Measurements from ENCODE around the gene GRHL3. TPM values are rescaled to one million over a fixed set of nuclear protein-coding genes. Genes with fewer than 3 reads are reported as not detected.

GRHL3 gene
- total RNA-seq, 1 donor, result not detected

DNA sequence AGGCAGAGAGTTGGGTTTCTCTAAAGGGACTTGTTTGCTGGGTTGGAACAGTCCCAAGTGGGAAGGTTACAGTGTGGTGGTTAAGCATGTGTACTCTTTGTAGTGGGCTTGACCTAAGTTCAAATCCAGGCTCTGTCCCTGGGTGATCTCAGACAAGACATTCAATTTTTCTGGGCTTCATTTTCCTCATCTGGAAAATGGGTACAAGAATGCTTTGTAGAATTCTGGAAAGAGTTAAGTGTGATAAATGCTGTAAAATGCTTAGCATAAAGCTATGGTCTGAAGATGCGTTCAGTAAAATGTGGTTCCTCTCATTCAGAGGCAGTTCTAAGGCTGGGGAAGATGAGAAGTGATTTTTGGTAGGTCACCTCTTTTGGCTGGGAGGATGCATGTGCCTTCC, 805 bp downstream of the GRHL3 start:
- H3K4me3 ChIP-seq (ENCODE audit: low read length), result no peak overlapping the region
- H3K27me3 ChIP-seq (ENCODE audit: insufficient read depth, low read length), result peaks cover 76% of the 10 kb centered on the region
- H3K4me1 ChIP-seq (ENCODE audit: insufficient read depth, low read length), result peaks cover 38% of the 10 kb centered on the region
- no peaks in the 10 kb centered on the region for H3K9me3 ChIP-seq (ENCODE audit: low read depth, low read length)

- Histone ChIP-seq H3K27me3 (ENCODE audit: insufficient read depth, low read length) (peaks cover 79% of the 10 kb centered on the region), H3K4me1 (ENCODE audit: insufficient read depth, low read length) (peaks cover 38% of the 10 kb centered on the region), H3K9me3 (ENCODE audit: low read depth, low read length) (no peaks in the 10 kb centered on the region), H3K4me3 (ENCODE audit: low read length) (no peak overlapping the region)
Measured at GRCh38 chr1:24321126-24321525, 2.0 kb downstream of the GRHL3 start.

DNA sequence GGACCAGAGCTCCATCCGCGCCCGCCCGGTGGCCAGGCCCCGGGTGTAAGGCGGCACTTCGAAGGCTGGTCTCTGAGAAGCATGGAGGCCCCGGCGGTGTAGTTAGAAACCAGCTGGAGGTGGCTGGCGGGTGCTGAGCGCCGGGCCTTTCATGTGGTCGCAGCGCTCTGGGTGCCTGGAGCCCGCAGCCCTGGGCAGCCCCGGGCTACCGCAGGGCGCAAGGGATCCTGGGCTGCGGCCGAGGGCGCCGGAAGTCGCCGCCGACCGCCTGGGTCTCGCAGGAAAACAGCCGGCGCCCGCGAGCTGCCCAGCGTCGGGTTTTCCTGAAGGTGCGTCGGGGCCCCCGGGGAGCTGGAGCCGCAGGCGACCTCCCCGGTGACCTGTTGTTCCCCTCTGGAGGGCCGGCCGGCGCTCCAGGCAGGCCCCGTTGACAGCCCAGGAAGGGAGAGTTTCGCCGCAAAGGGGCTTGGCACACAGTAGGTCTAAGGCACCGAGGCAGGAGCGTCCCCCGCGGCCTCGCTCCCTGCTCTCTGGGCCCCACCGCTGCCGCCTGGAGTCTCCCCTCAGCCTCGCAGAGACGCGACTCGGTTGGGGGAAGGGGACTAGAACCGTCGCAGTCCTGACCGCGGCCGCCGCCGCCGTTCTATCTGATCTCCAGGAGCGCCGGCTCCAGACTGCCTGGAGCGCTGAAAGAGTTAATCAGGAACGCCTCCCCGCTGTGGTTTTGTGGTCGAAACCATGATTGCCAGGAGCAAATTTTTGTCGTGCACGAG, 2.7 kb downstream of the GRHL3 start:
- peak overlapping the region; percentile 42 for H3K4me3 ChIP-seq (ENCODE audit: low read length)
- no peaks in the 10 kb centered on the region for H3K9me3 ChIP-seq (ENCODE audit: low read depth, low read length)
- peaks cover 38% of the 10 kb centered on the region for H3K4me1 ChIP-seq (ENCODE audit: insufficient read depth, low read length)
- peaks cover 79% of the 10 kb centered on the region for H3K27me3 ChIP-seq (ENCODE audit: insufficient read depth, low read length)

GRCh38 chr1:24322470-24323177, 3.5 kb downstream of the GRHL3 start:
- Histone ChIP-seq H3K4me3 (ENCODE audit: low read length) (peak overlapping the region; percentile 42), H3K4me1 (ENCODE audit: insufficient read depth, low read length) (peaks cover 38% of the 10 kb centered on the region), H3K27me3 (ENCODE audit: insufficient read depth, low read length) (peaks cover 72% of the 10 kb centered on the region), H3K9me3 (ENCODE audit: low read depth, low read length) (no peaks in the 10 kb centered on the region)

DNA sequence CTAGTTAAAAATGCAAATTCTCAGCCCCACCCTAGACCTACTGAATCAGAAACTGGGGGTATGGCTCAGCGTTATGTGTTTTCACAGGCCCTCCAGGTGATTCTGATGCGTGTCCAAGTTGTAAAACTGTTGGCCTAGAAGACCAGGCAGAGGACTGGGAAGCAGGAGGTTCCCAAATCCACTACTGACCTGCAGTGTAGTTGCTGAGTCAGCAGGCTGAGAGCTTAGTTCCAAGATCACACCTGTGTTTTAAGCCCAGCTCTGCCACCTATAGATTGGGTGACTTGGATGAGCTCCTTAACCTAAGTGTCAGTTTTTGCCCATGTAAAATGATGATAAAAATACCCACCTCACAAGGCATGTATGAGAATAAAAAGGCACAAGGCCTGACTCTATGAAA, 4.1 kb downstream of the GRHL3 start:
- peaks cover 66% of the 10 kb centered on the region for H3K27me3 ChIP-seq (ENCODE audit: insufficient read depth, low read length)
- H3K4me3 ChIP-seq (ENCODE audit: low read length), result no peak overlapping the region
- H3K4me1 ChIP-seq (ENCODE audit: insufficient read depth, low read length), result peaks cover 38% of the 10 kb centered on the region
- no peaks in the 10 kb centered on the region for H3K9me3 ChIP-seq (ENCODE audit: low read depth, low read length)

DNA sequence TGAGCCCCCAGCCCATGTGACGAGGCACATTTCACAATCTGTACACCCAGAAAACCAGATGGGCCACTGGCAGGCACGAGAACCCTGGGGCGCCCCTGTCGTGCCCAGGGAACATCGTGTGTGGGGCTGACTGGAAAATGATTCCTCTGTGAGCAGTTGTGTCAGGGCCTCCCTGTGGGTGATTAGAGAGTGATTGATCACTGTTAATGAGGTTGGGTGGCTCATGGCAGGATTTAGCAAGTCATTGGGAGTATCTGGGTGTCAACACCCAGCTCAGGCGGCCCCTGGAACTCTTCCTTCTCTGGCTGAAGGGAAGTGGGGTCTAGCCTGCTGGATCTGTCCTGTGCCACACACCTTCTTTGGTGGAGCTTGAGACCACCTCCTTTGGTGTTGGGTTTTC, 5.7 kb downstream of the GRHL3 start:
- no peaks in the 10 kb centered on the region for H3K9me3 ChIP-seq (ENCODE audit: low read depth, low read length)
- H3K4me3 ChIP-seq (ENCODE audit: low read length), result no peak overlapping the region
- H3K27me3 ChIP-seq (ENCODE audit: insufficient read depth, low read length), result peaks cover 50% of the 10 kb centered on the region
- H3K4me1 ChIP-seq (ENCODE audit: insufficient read depth, low read length), result peaks cover 23% of the 10 kb centered on the region

DNA sequence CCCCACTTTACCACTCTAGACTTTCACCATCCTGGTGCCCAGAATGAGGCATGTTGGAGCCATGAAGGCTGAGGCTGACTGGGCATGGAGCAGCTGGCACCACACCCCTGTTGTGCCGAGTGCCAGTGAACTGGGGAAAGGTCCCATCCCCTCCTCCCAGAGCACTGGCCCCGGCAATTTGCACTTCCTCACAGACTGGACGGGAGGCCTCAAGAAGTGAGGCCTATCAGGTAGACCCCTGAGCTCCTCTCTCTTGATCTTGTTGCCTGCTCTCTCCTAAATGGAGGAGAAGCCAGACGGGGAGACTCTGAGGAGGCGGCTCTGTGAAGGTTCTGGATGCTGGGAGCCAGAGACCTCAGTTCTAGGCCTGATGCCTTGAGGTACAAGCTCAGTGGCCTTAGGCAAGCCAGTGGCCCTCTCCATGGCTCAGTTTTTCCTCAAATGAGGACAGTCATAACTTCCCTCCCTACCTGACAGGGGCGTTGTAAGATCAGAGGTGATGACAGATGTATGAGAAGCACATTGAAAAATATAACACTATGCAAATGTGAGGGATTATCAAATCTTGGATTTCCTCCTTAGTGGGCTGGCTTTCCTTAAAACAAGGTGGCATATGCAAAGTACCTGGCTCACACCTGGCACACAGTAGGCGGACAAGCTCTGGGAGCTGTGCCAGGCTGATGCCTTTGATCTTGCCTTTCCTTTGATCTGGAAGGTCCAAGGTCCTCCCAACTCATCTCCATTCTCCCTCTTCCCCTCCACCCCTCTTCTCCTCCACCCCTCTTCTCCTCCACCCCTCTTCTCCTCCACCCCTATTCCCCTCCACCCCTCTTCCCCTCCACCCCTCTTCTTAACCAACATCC, 6.7 kb downstream of the GRHL3 start:
- Histone ChIP-seq H3K4me1 (ENCODE audit: insufficient read depth, low read length) (peaks cover 21% of the 10 kb centered on the region), H3K4me3 (ENCODE audit: low read length) (no peak overlapping the region), H3K9me3 (ENCODE audit: low read depth, low read length) (no peaks in the 10 kb centered on the region), H3K27me3 (ENCODE audit: insufficient read depth, low read length) (peaks cover 41% of the 10 kb centered on the region)

DNA sequence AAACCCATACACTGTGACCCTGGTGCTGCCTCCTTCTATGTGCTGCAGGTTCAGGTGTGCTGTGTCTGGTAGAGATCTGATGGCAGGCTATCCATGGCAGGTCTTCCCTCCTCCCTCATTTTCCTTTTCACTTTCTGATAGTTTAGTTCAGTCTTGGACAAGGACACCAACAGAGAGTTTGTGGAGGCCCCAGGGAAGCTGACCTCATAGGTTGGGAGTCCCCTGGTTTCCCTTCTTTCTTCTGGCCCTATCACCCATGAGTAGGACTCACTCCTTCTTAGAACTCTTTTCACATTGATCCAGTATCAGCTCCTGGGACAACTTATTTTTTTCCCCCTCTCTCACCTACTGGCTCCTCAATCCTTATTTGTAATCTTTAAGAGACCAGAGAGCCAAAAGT, 8.3 kb downstream of the GRHL3 start:
- Histone ChIP-seq H3K4me1 (ENCODE audit: insufficient read depth, low read length) (peaks cover 4% of the 10 kb centered on the region), H3K27me3 (ENCODE audit: insufficient read depth, low read length) (peaks cover 24% of the 10 kb centered on the region), H3K9me3 (ENCODE audit: low read depth, low read length) (no peaks in the 10 kb centered on the region), H3K4me3 (ENCODE audit: low read length) (no peak overlapping the region)

DNA sequence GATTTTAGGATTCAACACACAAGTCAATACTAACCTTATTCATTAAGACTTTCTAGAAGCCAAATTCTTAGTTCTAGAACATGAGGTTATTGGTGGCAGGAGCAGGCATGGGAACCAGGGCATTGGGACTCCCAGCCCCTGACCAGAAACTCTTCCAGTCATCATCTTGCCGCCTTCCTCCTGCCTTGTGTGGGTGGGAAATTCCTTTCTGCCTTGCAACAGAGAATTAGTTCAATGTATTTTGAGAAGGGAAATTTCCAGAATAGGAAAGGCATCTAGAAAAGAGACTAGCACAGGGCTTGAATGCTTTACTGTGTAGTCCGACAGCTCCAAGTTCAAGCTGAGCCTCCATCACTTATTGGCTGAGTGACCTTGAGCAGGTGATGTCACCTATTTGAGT, 8.7 kb downstream of the GRHL3 start:
- Histone ChIP-seq H3K4me3 (ENCODE audit: low read length) (no peak overlapping the region), H3K4me1 (ENCODE audit: insufficient read depth, low read length) (no peaks in the 10 kb centered on the region), H3K9me3 (ENCODE audit: low read depth, low read length) (no peaks in the 10 kb centered on the region), H3K27me3 (ENCODE audit: insufficient read depth, low read length) (peaks cover 20% of the 10 kb centered on the region)

DNA sequence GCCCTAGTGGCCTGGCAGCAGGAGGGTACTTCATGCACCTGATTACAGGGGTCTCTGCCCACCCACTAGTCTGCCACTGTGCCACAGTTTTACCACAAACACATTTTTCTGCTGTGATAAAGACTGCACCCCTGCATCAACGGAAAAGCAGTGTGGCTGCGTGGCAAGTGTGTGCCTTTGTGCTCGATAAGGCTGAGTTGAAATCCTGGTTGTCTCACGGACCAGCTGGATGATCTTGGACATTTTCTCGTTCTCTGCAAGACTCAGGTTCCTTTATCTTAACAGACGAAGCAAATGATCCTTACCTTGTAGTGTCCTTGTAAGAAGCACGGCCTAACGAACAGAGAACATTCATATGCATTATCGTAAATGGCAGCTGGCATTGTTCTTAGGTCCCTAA, 10.2 kb downstream of the GRHL3 start:
- H3K27me3 ChIP-seq (ENCODE audit: insufficient read depth, low read length), result peaks cover 7% of the 10 kb centered on the region
- no peaks in the 10 kb centered on the region for H3K4me1 ChIP-seq (ENCODE audit: insufficient read depth, low read length)
- H3K9me3 ChIP-seq (ENCODE audit: low read depth, low read length), result no peaks in the 10 kb centered on the region
- no peak overlapping the region for H3K4me3 ChIP-seq (ENCODE audit: low read length)

- Histone ChIP-seq H3K9me3 (ENCODE audit: low read depth, low read length) (no peaks in the 10 kb centered on the region), H3K4me3 (ENCODE audit: low read length) (no peak overlapping the region), H3K4me1 (ENCODE audit: insufficient read depth, low read length) (no peaks in the 10 kb centered on the region), H3K27me3 (ENCODE audit: insufficient read depth, low read length) (peaks cover 2% of the 10 kb centered on the region)
Measured at GRCh38 chr1:24329797-24330543, 10.8 kb downstream of the GRHL3 start.

DNA sequence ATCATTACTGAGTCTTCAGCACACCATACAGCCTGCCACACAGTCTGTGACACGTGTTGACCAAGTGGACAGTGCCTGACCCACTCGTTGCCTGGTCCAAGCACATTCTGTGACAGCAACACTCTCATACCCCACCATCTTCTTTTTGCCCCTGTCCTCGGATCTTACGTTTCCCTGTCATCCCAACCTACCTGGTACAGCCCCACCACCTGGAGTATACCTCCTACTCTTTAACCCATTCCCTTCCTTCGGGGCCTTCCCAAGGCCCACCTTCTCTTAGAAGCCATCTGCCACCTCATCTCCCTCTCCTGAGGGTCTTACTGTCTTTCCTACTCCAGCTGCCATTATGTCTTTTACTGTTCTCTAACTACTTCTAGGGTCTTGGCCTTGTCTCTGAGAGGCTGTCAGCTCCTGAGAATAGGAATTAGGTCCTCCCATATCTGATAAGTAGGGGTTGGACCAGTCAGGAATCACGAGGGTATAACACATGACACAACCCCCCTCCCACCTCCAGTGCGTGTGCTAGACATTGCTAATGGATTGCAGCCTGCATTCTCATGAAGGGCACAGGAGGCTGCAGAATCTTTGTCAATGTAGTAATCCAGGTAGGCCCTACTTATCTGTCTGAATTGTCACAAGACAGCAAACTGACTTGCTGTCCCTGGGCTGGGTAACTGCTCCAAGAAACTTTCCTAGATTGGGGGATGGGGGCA, 13.0 kb downstream of the GRHL3 start:
- Histone ChIP-seq H3K9me3 (ENCODE audit: low read depth, low read length) (no peaks in the 10 kb centered on the region), H3K27me3 (ENCODE audit: insufficient read depth, low read length) (no peaks in the 10 kb centered on the region), H3K4me1 (ENCODE audit: insufficient read depth, low read length) (no peaks in the 10 kb centered on the region), H3K4me3 (ENCODE audit: low read length) (no peak overlapping the region)

DNA sequence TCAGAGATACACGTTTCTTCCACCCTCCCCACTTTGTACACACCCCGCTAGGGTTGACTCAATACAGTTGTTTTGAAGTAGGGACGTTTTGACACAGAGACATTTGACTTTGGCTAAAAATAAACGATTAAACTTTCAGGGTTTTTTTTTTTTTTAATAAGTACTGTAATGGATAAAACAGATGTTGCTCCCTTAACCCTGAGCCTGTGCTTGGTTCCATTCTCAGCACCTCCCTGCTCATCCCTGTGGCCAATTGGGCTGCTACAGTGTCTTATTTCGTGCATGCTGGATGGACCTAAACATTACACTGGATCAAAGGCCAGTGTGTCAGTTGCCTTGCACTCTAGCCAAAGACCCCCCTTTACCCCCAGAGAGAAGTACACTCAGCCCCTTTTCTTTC, 16.9 kb downstream of the GRHL3 start:
- no peaks in the 10 kb centered on the region for H3K4me1 ChIP-seq (ENCODE audit: insufficient read depth, low read length)
- no peaks in the 10 kb centered on the region for H3K9me3 ChIP-seq (ENCODE audit: low read depth, low read length)
- no peak overlapping the region for H3K4me3 ChIP-seq (ENCODE audit: low read length)
- H3K27me3 ChIP-seq (ENCODE audit: insufficient read depth, low read length), result no peaks in the 10 kb centered on the region

DNA sequence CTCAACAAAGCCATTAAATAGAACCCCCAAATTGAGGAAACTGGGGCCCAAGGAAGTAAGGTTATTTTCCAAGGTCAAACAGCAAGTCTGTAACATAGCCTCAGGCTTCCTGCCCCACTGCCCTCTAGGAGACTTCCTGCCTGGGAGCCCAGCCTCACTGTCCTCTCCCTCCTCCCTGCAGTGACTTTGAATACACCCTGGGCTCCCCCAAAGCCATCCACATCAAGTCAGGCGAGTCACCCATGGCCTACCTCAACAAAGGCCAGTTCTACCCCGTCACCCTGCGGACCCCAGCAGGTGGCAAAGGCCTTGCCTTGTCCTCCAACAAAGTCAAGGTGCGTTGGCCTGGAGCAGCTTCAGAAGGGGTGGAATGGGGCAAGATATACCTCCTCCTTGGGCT, 18.3 kb downstream of the GRHL3 start:
- H3K4me1 ChIP-seq (ENCODE audit: insufficient read depth, low read length), result no peaks in the 10 kb centered on the region
- H3K27me3 ChIP-seq (ENCODE audit: insufficient read depth, low read length), result no peaks in the 10 kb centered on the region
- H3K4me3 ChIP-seq (ENCODE audit: low read length), result no peak overlapping the region
- no peaks in the 10 kb centered on the region for H3K9me3 ChIP-seq (ENCODE audit: low read depth, low read length)

Measured in mononuclear cell (primary cell).